ENCODE data around the gene ODF2L.

DNA sequence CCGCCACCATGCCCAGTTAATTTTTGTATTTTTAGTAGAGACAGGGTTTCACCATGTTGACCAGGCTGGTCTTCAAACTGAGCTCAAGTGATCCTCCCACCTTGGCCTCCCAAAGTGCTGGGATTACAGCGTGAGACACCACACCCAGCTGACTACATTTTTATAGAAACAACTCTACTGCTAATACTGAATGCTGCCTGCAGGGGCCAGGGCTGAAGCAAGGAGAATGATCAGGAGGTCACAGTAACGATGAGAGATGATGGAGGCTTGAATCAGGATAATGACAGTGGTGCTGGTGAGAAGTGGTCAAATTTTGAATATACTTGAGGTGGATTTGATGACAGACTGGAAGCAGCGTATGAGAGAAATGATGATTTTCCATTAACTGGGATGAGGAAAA is 33.3 kb downstream of the ODF2L start:
- TF ChIP-seq, protein P1, sequence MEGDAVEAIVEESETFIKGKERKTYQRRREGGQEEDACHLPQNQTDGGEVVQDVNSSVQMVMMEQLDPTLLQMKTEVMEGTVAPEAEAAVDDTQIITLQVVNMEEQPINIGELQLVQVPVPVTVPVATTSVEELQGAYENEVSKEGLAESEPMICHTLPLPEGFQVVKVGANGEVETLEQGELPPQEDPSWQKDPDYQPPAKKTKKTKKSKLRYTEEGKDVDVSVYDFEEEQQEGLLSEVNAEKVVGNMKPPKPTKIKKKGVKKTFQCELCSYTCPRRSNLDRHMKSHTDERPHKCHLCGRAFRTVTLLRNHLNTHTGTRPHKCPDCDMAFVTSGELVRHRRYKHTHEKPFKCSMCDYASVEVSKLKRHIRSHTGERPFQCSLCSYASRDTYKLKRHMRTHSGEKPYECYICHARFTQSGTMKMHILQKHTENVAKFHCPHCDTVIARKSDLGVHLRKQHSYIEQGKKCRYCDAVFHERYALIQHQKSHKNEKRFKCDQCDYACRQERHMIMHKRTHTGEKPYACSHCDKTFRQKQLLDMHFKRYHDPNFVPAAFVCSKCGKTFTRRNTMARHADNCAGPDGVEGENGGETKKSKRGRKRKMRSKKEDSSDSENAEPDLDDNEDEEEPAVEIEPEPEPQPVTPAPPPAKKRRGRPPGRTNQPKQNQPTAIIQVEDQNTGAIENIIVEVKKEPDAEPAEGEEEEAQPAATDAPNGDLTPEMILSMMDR (IDR thresholded peaks at IDR 0.05) = no peak
- TF ChIP-seq POLR2AphosphoS5 (IDR thresholded peaks at IDR 0.05) (no peak), POLR2A (IDR thresholded peaks at IDR 0.05) (no peak), EP300 (IDR thresholded peaks at IDR 0.05) (no peak)

All from gastroesophageal sphincter (tissue), 3 donors.